Vagina (tissue), 2 donors: Measurements from ENCODE around the gene C10orf120.

ENCODE experiments used
- POLR2AphosphoS5 ChIP-seq, 2 donors: sonication (generic); formaldehyde crosslinking; IDR thresholded peaks; one replicate each; pipeline ENCODE4 v1.9.0; 2017; ENCODE audit warnings: antibody characterized with exemption in 2 of 2, mild to moderate bottlenecking in 2 of 2, low read depth in 1 of 2; ENCODE audit not compliant: insufficient read depth in 1 of 2
- TF ChIP-seq, protein P1 (sequence below), 3 experiments: fragments of 450-650 bp in 2 of 3; fragments of 200-600 bp in 1 of 3; sonication (generic) in 1 of 3; IDR thresholded peaks; one replicate each; pipeline ENCODE4 v1.5.1; 2017 to 2019; ENCODE audit warnings: antibody characterized with exemption in 3 of 3, mild to moderate bottlenecking in 2 of 3, moderate library complexity in 2 of 3

DNA sequence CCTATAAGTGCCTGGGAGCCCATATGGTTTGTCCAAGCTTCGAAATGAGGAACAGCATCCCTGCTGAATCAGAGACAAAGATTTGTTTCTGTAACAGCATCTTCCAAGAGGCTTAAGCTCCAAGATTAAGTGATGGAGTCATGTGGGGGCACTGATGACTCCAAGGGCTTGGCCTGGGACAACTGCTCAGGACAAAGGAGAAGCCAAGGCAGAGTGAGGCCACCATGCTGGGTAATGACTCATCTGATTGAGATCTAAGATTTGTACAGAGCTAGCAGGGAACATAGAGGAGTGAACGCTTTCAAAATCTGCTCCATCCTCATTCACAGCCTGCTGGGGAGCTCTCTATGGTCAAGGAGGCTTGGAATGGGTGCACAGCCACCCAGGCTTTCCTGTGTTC is 49.3 kb downstream of the C10orf120 start:
- TF ChIP-seq, protein P1, sequence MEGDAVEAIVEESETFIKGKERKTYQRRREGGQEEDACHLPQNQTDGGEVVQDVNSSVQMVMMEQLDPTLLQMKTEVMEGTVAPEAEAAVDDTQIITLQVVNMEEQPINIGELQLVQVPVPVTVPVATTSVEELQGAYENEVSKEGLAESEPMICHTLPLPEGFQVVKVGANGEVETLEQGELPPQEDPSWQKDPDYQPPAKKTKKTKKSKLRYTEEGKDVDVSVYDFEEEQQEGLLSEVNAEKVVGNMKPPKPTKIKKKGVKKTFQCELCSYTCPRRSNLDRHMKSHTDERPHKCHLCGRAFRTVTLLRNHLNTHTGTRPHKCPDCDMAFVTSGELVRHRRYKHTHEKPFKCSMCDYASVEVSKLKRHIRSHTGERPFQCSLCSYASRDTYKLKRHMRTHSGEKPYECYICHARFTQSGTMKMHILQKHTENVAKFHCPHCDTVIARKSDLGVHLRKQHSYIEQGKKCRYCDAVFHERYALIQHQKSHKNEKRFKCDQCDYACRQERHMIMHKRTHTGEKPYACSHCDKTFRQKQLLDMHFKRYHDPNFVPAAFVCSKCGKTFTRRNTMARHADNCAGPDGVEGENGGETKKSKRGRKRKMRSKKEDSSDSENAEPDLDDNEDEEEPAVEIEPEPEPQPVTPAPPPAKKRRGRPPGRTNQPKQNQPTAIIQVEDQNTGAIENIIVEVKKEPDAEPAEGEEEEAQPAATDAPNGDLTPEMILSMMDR (IDR thresholded peaks at IDR 0.05): no peak
- TF ChIP-seq POLR2AphosphoS5 (IDR thresholded peaks at IDR 0.05; ENCODE audit: insufficient read depth in 1 of 2, low read depth in 1 of 2): no peak
